Measurements from ENCODE around the gene CACNA1I. TPM values are rescaled to one million over a fixed set of nuclear protein-coding genes. Genes with fewer than 3 reads are reported as not detected.

Gene CACNA1I
- total and polyA plus RNA-seq, 2 of the 8 experiments (the other 6 are each of a cell fraction or from before 2014, with no cell fraction given): 0.77 to 1.2 TPM

DNA sequence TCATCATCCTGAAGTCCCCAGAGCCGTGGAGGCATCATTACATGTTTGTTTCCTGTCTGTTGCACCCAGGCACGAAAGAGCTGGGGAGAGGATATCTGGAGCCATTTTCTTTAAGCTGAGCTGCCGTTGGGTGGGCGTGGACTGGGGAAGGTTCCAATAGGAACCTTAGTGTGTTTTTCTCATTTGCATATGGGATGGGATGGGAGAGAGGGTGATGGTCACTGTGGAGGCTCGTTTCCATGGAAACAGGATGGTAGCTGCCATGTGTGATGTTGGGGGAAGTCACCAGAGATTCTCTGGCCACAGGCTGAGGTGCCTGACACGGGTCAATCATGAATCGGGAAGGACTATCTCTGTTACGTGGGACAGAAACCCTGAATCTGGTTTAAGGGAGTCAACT is 39.7 kb downstream of the CACNA1I start:
- Histone ChIP-seq H3K27ac (ENCODE audit: low read depth, low read length) (no peak overlapping the region), H2BK12ac (ENCODE audit: low read depth, low read length) (no peak overlapping the region), H3K14ac (ENCODE audit: insufficient read length) (no peak overlapping the region), H4K20me1 (replicated peaks in 1 of 2; ENCODE audit: control insufficient read depth in 1 of 2, insufficient read depth in 2 of 2, low read length in 2 of 2) (no peaks in the 10 kb centered on the region), H3K23me2 (ENCODE audit: low read depth, low read length) (no peaks in the 10 kb centered on the region), H4K5ac (ENCODE audit: insufficient read length, low read depth, low read length) (no peak overlapping the region), H3K23ac (ENCODE audit: insufficient read length) (no peak overlapping the region), H3K56ac (replicated peaks; ENCODE audit: insufficient read length, low read depth, low read length) (no peak overlapping the region), H3K18ac (ENCODE audit: extremely low read depth, low read length) (no peak overlapping the region), H3K4me1 (replicated peaks in 1 of 4; ENCODE audit: control insufficient read depth in 3 of 4, insufficient read depth in 4 of 4, low read length in 3 of 4) (no peaks in the 10 kb centered on the region), H3K4ac (replicated peaks; ENCODE audit: insufficient read length, low read depth, low read length) (no peak overlapping the region), H3K9me3 (ENCODE audit: insufficient read depth in 2 of 2, low read depth in 1 of 2, low read length in 1 of 2) (peaks cover 0 to 7% of the 10 kb centered on the region in 2 experiments; a peak in 1 of 4 replicates), H3K9ac (replicated peaks in 1 of 4; ENCODE audit: extremely low read depth in 1 of 4, low read depth in 3 of 4, low read length in 3 of 4) (no peak overlapping the region), H2BK120ac (replicated peaks; ENCODE audit: low read depth, low read length) (no peak overlapping the region), H3K79me2 (ENCODE audit: control insufficient read depth in 1 of 2, insufficient read depth in 2 of 2, low read length in 2 of 2) (no peaks in the 10 kb centered on the region), H2AK5ac (ENCODE audit: low read depth, low read length) (no peak overlapping the region), H3K4me2 (ENCODE audit: insufficient read depth in 1 of 2, low read depth in 2 of 2, low read length in 2 of 2) (no peak overlapping the region), H3K4me3 (ENCODE audit: extremely low read depth in 1 of 4, insufficient read depth in 2 of 4, low read depth in 3 of 4, low read length in 4 of 4) (no peak overlapping the region), H3K27me3 (replicated peaks in 1 of 4; ENCODE audit: control insufficient read depth in 3 of 4, extremely low read depth in 1 of 4, insufficient read depth in 3 of 4, low read length in 3 of 4) (no peaks in the 10 kb centered on the region; a peak in 1 of 7 replicates), H2AFZ (ENCODE audit: low read length) (no peak overlapping the region), H4K8ac (ENCODE audit: extremely low read depth, insufficient read depth, low read length) (no peak overlapping the region), H3K79me1 (ENCODE audit: low read depth, low read length) (no peaks in the 10 kb centered on the region), H2BK20ac (ENCODE audit: low read length) (no peak overlapping the region), H4K91ac (replicated peaks; ENCODE audit: insufficient read length, low read length) (no peak overlapping the region), H2BK15ac (ENCODE audit: low read length) (no peak overlapping the region), H2BK5ac (ENCODE audit: low read depth, low read length) (no peak overlapping the region), H3K36me3 (ENCODE audit: control insufficient read depth in 2 of 4, insufficient read depth in 4 of 4, low read length in 3 of 4) (no peaks in the 10 kb centered on the region)
- WGBS, 2 experiments (ENCODE audit: extremely low coverage in 1 of 2, insufficient coverage in 1 of 2, insufficient read length in 1 of 2, insufficient replicate concordance in 2 of 2, low coverage in 1 of 2, low lambda C conversion rate in 2 of 2, missing lambda C conversion rate in 1 of 2): 83% methylated on average over 8 of the region's 8 CpGs; no CpG with 5 or more reads in 1 of the 2 experiments
- ChIA-PET CTCF (ENCODE audit: partially characterized antibody) (interaction anchor here (0.9 to 3.9 kb wide), 5 partner anchors 11 to 334 kb away, joined by 3 to 15 read pairs (median 4); no protein-coding TSS in a partner anchor), POLR2A (ENCODE audit: partially characterized antibody) (interaction anchor here (0.7 kb wide), 1 partner anchor 9 kb away, joined by 3 read pairs; no protein-coding TSS in a partner anchor)
- FAIRE-seq (no peak), DNase-seq (ENCODE audit: low read depth in 1 of 2, low spot score in 2 of 2) (no peak)
- no peak for TF ChIP-seq BRCA1 (IDR thresholded peaks at IDR 0.05; ENCODE audit: low read depth, low read length)
- TF ChIP-seq EGR1 (IDR thresholded peaks at IDR 0.05; ENCODE audit: borderline replicate concordance, low read depth, low read length): no peak
- no peak for TF ChIP-seq SP1 (IDR thresholded peaks at IDR 0.05; ENCODE audit: low read depth, low read length)
- no peak for TF ChIP-seq POLR2AphosphoS5 (IDR thresholded peaks at IDR 0.05; ENCODE audit: low read depth, low read length)
- TF ChIP-seq KDM4A (IDR thresholded peaks at IDR 0.05; ENCODE audit: low read depth, low read length, severe bottlenecking): no peak
- TF ChIP-seq CEBPB (IDR thresholded peaks at IDR 0.05; ENCODE audit: low read depth, low read length): no peak
